GM19023 (cell line): ENCODE measurements around the gene KRT80.

Experiments
- ATAC-seq: cut with Tn5 transposase; IDR thresholded peaks from one replicate; pipeline ENCODE4 v1.9.1; 2021; ENCODE audit warnings: mild to moderate bottlenecking, moderate library complexity; ENCODE audit not compliant: unreplicated experiment

Gene KRT80

DNA sequence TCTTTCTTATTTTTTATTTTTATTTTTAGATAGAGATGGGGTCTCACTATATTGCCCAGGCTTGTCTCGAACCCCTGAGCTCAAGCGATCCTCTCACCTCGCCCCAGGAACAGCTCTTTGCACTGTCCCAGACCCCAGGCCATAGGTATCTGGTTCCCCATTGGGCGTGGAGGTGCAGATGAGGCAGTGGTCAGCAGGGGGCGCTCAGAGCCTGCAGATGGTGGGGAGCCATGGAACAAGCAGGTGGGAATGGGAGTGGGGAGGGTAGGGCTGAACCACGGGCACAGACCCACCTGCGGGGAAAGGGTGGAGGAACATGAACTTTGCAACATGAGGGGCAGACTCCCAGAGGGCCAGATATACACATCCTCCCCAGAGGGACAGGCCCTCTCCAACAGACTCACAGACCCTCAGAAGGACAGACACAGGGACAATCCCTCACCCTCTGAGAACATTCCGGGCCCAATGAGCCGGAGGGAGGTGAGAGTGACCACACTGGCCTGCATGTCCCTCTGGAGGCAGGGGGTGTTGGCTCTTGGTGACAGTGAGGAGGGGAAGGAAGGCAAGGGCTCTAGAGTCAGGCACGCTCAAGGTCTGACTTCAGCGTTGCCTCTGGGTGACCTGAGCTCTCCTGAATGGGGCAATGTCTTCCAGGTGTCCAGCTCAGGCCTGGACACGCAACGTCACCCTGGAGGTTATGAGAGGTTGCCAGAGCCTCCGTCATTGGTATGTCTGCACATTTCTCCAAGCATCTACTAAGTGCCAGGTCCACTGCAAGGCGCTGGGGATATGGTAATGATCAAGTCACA is 34.9 kb downstream of the KRT80 start:
- no peak for ATAC-seq

DNA sequence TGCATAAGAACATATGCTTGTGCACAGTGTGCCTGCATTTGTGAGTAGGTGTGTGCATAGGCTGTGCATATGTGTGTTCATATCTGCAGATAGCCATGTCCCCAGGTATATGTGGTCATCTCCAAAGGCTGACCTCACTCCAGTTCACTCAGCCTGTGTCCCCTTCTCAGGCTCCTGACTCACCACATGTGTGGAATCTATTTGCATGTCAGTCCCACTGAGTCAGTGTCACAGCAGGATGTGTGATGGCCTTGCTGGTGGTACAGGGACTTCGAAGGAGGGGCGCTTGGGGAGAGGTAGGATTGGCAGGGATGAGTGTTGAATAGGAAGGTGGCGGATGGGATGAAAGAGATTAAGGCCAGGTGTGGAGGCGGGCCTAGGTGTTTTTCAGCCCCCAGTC is 35.5 kb downstream of the KRT80 start:
- no peak for ATAC-seq

DNA sequence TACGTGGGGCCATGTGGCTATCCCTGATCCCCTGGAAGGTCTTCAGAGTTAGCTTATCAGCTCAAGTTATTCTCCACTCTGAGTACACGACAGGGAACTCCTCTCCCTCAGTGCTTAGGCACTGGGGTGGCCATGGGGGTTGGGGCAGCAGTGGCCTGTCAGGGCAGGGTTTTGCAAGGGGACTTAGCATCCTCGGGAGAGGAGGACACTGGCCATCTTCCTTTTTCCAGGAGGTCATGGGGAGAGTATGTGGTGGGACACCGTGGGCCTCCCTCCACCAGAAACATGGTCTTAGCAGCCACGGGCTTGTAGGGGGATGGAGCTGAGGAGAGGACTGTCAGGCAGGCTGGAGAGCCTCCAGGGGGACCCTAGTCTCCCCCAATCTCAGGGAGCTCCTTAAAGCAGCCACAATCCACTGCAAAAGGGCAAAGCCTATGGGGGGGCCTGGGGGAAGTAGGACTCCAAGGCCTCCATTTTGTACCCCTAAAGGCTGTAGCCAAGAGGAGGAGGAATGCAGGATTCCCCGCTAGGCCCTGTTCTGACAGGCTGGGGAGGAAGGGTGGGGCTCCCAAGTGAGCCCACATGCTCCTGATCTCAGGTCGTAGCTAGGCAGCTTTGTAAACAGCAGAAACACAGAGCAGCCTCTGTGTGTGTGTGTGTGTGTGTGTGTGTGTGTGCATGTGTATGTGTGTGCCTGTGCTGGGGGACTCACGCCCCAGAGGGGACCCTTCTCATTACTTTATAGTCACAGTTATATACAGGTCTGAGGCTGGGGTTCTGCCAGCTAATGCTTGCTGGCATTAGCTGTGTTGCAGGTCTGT is 36.6 kb downstream of the KRT80 start:
- ATAC-seq: no peak

DNA sequence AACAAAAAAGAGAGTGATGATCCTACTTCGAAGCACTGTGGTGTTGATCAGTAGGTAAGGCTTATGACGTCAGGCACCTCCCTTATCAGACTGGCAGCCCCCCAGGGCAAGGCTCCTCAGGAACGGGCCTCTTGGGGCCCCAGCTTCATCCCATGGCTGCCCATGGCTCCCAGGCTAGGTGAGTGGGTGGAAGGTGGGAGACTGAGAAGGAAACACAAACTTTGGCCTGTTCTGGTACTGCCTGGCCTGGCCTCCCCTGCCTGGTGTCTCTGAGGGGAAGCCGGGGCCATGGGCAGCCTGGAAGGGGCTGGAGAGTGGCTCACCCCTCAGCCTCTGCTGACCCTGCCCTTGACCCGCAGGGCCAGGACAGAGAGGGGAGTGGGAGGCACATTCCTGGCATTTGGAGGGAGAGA is 38.9 kb downstream of the KRT80 start:
- no peak for ATAC-seq

DNA sequence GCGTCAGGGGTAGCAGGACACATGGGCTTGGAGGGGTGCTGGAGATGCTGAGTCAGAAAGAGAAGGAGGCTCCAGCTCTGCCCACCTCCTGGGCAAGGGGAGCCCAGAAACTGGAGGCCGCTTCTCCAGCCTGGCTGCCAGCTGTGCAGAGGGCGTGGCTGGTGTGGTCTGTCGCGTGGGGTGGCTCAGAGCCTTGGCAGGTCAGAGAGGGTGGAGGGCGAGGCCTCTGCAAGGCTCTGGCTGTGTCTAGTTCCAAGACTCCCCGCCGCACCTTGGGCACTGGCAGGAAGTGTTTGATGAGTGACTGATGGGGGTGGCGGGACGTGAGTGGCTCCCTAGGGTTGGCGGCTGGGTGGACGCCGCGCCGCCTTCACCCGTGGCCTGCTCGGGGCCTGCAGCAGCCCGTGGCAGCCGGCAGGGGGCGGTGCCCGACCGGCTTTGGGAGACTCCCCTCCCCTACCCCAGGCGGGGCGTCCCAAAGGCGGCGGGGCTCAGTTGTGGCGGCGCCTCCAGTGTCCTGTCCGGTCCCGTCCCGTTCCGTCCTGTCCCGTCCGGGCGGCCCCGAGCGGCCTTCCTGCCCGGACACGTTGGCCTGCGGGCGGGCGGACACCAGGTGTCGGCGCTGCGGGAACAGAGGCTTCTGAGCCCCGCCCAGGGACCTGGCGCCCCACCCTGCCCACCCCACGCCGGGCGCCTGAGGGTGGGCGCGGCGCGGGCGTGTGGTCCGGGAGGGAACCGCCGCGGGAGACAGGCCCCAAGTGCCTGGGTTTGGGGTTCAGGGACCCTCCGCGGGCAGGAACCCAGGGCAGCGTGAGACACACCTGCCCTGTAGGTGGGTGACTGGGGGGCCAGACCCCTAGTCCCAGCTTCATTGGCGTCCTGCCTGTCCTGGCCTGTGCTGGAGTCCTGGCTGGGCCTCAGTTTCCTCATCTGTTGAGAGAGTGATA is 39.7 kb downstream of the KRT80 start:
- no peak for ATAC-seq

DNA sequence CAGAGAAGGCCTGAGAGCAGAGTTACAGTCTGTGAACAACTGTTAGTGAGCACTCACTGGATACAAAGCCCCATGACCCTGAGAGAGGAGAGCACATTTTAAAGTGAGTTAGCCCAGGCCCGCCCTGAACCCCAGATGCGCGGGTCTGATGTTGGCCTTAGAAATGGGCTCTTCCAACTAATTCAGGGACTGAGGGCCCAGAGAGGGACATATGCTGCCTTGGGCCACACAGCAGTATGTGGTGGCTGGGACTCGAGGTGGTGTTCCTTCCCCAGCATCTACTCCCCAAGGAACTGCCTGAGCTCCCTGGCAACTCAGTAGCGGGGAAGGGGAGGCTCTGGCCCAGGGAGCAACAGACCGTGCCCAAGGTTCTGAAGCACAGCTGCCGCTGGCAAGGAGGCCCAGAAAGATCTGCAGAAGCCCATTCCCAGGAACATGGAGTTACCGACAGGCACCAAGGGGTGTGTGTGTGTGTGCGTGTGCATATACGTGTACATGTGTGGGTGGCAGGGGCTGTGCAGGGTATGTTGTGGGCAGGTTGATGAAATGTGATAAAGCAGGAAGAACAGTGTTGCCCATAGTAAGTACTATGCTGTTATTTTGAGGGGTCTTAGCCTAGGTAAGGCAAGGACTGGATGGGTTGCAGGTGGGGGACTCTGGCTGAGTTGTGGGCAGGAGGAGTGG is 40.5 kb downstream of the KRT80 start:
- no peak for ATAC-seq

DNA sequence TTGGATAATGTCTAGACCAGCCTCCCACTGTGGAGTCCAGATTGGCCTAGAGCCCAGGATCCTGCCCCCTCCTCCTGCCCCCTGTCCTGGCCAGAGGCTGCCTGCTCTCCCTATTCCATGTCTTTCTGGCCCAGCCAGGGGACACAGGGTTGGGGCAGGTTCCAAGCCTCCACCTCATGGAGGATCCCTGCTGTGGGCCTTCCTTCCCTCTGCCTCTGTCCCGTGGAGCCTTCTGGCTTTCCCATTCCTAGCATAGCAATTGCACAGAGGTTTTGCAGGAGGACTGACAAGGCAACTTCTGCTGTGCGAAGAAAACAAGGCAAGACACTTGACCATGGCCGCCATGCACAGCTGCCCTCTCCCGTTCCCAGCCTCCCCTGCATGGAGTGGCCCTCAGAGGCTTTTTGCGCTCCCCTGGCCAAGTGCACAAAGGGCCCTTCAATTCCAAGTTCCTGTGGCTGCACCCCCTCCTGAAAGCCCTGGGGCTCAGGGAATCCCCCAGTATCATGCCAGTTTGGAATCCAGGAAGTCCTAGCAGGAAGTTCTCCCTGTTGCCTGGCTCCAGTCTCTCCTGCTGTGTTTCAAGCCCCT is 42.1 kb downstream of the KRT80 start:
- no peak for ATAC-seq

DNA sequence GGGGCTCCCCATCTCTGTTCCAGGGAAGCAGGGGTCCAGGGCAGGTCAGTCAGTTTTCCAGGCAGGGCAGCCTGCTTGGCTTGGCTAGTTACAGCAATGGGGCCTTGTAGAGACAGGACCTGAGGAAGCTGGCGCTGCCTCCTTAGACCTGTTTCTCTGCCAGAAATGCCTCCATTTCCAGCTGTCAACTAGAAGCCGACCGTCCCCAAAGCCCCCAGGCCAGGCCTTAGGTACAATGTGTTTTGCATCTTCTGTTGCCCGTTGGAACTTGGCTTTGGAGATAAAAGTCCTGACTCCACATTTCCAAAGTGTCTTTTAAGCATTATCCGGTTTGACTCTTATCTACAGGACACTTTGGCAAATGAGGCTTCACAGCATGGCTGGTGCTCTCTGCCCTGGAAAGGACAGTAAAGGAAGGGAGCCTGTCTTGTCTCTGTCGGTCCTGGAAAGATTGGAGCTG is 42.6 kb downstream of the KRT80 start:
- no peak for ATAC-seq

DNA sequence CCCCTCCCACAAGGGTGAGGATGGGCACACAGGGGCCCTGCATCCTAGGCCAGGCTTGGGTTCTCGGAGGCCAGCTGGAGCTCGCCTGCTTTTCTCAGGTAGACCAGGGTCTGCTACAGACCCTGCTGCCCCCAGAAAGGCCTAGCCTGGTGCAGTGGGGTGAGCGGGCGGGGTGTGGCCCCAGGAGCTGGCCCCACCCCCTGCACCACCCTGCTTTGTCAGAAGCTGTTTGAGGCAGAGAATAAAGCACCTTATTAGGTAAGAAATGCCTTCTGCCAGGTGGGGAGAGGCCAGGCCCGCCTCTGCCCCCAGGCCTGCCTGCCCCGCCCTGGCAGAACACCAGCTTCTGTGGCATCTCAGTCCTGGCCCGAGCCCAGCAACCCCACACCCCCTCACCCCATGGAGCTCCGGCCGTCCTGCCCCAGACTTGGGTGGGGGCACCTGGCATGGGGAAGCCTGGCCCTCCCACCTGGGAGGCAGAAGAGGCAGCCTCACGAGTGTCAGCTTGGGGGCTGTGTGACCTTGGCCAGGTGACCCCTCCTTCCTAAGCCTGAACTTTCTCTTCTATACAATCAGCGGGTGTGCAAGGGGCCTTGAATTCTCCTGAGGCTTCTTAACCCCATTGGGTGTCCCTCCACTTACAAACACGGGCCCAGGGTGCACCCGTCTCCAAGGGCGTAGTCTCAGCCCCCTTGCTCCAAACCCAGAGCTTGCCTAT is 43.2 kb downstream of the KRT80 start:
- no peak for ATAC-seq

DNA sequence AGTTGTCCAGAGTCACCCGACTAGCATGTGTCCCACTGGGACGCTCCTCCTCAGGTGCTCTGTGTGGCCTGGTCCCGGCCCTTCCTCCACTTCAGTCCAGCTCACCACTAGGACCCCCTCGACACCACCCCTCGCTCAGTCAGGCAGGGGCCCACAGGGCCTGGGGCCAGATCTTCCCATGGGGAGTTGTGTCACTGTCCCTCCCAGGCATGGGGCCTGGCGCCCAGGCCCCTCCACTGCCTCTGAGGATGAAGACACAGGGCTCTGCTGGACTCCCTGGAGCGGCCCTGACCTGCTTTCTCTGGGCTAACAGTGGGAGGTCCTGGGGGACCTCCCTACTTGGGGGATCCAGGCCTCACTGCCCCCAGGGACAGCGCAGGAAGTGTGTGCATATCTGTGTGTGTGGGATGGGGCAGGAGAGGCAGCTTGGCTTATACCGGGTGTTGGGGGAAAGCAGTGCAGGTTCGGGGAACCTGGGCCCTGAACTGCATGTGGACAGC is 43.8 kb downstream of the KRT80 start:
- no peak for ATAC-seq

DNA sequence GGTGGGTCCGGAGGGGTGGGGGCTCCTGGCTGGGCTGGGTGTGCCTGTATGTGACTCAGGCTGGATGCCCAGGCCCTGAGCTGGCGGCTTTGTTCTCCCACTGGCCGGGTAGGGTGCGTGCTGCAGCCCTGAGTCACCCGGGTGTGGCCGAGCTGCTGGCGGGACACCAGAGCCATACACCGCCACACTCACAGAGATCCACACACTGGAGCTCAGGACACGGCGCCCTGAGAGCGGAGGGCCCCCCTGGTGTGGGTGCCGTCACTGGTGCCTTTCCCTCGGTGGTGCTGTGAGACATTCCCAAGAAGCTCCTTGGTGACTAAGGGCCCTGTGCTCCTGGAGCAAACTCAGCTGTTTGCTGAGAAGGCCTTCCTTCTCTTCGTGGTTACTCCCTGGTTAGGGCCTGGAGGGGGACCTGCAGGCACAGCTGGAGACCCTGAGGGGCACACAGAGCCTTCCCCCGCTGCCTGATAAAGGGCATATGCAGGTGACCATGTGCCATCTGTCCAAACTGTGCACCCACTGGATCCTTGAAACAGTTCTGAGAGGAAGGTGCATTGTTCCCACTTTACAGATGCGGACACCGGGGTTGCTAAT is 44.3 kb downstream of the KRT80 start:
- no peak for ATAC-seq

DNA sequence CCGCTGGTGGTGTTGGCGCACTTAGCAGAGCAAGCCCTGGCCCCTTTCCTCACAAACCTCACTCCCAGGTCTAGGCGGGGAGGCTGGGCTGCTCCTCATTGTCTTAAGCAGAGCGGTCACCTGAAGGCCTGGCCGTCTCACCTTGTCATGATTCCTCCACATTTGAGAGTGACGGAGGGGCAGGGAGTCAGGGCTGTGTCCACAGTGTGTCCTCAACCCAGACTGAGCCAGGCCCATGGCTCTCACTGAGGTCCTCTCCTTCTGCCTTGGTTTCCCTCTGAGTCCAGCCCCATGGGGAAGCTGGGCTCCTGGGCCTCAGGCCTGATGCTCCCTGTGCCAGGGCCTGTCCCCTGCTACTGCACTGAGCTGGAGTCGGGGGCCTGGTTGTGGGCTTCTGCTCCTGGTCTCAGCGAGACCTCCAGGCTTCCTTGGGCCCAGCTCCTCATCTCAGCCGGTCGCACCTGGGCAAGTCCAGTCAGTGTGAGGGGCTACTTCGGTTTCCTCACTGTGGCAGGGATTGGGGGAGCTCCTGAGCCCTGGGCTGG is 44.9 kb downstream of the KRT80 start:
- no peak for ATAC-seq

DNA sequence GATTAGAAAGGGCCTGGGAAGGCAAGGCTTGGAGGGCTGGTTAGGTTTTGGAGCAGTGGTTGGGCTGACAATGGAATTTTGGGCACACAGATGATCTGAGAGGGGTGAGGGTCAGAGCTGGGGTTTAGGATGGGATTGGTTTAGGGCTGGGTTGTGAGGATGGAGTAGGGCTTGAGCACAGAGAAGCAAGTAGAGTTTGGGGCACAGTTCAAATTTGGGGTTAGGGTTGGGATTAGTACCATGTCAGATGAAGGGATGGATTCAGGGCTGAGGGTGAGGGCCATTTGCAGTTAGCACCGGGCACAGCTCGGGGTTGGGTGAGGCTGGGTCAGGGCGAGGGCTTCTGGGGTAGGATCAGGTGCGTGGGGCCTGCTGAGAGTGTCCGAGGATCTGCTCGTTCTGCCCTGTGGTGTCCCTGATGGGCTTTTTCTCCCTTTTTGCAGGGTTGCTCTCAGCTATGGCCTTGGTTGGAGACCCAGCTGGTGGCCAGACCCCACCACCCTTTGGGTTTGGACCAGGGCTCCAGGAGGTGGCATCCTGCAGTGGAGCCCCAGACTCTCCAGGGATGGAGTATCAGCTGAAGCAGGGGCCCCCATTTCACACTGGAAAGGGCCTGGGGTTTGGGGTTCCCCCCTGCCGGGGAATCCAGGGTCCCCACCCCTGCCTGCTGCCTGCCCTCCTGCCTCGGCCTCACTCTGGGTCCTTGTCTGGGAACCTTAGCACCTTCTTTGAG is 45.6 kb downstream of the KRT80 start:
- no peak for ATAC-seq

DNA sequence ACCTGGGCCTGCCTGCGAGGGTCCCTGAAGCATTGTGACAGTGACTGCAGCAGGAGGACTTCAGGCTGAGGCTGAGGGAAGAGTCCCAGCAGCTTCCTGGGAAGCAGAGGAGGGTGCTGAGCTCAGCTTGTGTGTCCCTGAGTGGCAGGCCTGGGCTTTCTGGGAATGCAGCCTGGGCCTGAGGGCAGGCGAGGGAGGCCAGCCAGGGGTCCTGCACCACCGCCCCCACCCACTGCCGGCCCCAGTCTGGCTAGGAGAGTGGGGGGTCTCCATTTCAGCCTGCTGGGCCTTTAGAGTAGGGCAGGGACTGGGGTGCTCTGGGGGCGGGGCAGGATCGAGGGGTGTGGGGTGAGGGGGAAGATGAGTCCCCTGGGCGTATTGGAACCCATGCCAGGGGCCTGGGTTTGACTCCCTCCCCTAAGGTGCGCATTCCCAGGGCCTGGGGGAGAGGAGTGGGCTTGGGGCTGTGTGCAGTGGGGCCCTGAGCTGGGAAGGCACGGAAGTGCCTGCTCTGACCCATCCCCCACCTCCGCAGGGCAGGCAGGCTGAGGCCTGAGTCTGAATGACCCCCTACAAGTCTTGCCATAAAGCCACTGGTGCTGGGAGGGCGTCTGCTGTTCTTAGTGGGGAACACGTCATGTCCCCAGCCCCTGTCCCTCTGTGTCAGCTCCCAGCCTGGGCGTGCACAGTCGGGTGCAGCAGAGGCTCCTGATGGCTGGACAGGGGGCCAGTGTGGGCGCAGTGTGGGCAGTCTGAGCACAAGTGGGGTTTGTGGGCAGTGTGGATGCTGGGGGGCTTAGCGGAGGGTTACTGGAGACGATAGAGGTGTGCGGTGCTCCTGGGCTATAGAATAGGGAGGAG is 46.4 kb downstream of the KRT80 start:
- ATAC-seq: no peak

DNA sequence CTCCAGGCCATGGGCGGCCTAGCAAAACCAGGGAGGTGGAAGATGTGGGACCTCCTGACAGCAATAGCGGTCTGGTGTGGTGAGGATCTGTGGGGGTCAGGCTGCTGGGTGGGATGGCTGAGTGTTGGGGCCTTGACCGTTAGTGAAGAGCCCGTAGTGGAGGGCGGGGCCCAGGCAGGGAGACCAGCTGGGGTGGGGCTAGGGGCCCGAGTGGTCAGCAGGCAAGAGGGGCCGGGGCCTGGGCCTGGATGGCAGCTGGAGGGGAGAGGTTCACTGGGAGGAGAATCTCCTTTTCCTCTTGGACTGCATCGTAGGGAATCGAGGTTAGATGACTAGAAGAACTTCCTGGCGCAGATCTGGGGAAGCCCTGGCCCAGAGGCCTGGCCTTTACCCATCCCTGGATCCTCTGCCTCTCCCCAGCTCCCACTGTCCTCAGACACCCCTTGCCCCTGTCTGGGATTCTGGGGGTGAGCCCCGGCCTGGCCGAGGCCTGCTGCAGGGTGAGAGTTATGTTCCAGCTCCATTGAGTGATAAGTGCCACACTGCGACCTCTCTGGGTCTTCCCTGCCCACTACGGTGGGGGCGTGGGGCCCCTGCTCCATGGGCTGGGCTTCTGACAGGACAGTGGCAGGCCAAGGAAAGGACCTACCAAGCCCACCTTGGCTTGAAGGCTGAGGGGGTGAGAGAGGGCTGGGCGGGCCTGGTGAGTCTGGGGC is 47.1 kb downstream of the KRT80 start:
- ATAC-seq: no peak

DNA sequence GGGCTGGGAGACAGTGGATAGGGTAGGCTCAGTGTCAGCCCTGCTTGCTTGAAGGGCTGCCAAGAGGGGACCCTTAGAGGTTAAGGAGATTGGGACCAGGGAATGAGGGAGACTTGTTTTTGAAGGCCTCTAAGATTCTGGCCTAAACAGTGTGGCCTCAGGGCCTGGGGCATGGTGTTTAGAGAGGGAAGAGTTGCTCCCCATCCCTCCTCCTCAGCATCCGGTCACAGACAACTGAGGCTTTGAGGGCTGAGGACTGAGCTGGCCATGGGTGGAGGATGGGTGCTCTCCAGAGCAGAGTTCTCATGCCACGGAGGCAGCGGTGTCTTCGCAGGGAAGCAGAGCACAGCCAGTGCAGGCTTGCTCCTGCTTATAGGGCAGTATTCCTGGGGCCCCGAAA is 49.4 kb downstream of the KRT80 start:
- ATAC-seq: no peak
